GM23338 (cell line): ENCODE results near the gene ARF3.

ENCODE experiments used
- CREB1 ChIP-seq: fragments of 250-450 bp; sonication (Bioruptor Pico); IDR thresholded peaks from 2 replicates; pipeline ENCODE4 v1.5.0; 2020; ENCODE audit warnings: low read depth, mild to moderate bottlenecking, moderate library complexity
- CTCF ChIP-seq, 2 experiments: fragments of 200-600 bp in 1 of 2; sonication (generic) in 1 of 2; conservative IDR thresholded peaks; 2 replicates each; pipeline versions ENCODE4 v1.5.1 to v1.6.1; 2016 to 2017; ENCODE audit warnings: antibody characterized with exemption in 2 of 2, low read depth in 2 of 2, mild to moderate bottlenecking in 2 of 2, moderate library complexity in 1 of 2
- EZH2 ChIP-seq: fragments of 200-600 bp; sonication (generic); IDR thresholded peaks from one replicate; pipeline ENCODE4 v1.8.0; 2017; ENCODE audit warnings: antibody characterized with exemption, mild to moderate bottlenecking, low read depth; ENCODE audit not compliant: unreplicated experiment
- POLR2AphosphoS5 ChIP-seq: IDR thresholded peaks from 2 replicates; pipeline ENCODE4 v1.6.1; 2016; ENCODE audit warnings: antibody characterized with exemption, low read depth

DNA sequence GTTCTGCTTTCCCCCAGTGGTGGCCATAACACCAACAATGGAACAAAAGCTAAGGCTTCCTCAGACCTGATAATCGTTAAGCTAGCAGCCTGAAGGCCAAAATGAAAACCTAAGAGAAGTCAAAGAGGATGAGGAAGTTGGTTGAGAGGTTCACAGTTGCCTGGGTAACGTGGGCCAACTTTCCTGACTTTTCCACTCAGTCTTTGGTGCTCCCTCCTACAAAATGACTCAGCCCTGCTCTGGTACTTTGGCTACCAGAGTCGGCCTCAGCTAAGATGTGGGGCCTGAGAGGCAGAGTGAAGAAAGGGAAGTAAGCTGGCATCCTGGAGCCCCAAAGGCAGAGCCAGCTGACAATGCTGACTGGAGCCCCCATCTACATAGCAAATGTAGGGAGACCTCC lies 17.1 kb downstream of the ARF3 start:
- TF ChIP-seq CTCF (conservative IDR thresholded peaks at IDR 0.05; ENCODE audit: low read depth in 2 of 2) (no peak), CREB1 (CRISPR knock-in tag) (no peak), EZH2 (no peak), POLR2AphosphoS5 (no peak)
